NCI-H2029 (cell line): ENCODE data around the gene C9orf85.

Experiments
- DNase-seq: peaks from one replicate; lab custom pipeline; 2025; lab: John Stamatoyannopoulos, UW

C9orf85 gene

GRCh38 chr9:71904076-71904475, 7.4 kb upstream of the C9orf85 start:
- no peak for DNase-seq

- DNase-seq: no peak
Measured at GRCh38 chr9:71908825-71909224, 2.6 kb upstream of the C9orf85 start.

GRCh38 chr9:71909887-71910649, 1.4 kb upstream of the C9orf85 start:
- DNase-seq: peak; percentile 12

GRCh38 chr9:71910650-71911060, 784 bp upstream of the C9orf85 start:
- DNase-seq: no peak

- no peak for DNase-seq
Measured at GRCh38 chr9:71911908-71912335, 483 bp downstream of the C9orf85 start.

GRCh38 chr9:71915495-71915894, 4.1 kb downstream of the C9orf85 start:
- no peak for DNase-seq

GRCh38 chr9:71916834-71917534, 5.5 kb downstream of the C9orf85 start:
- DNase-seq: no peak

- DNase-seq: no peak
Measured at GRCh38 chr9:71918419-71918818, 7.0 kb downstream of the C9orf85 start.

- DNase-seq: no peak
Measured at GRCh38 chr9:71920456-71921189, 9.2 kb downstream of the C9orf85 start.

- DNase-seq: no peak
Measured at GRCh38 chr9:71921190-71921814, 9.9 kb downstream of the C9orf85 start.

- DNase-seq: no peak
Measured at GRCh38 chr9:71924576-71924975, 13.1 kb downstream of the C9orf85 start.

- no peak for DNase-seq
Measured at GRCh38 chr9:71925834-71926233, 14.4 kb downstream of the C9orf85 start.

GRCh38 chr9:71928376-71928775, 16.9 kb downstream of the C9orf85 start:
- DNase-seq: no peak

- DNase-seq: no peak
Measured at GRCh38 chr9:71928806-71929205, 17.4 kb downstream of the C9orf85 start.

- DNase-seq: no peak
Measured at GRCh38 chr9:71929223-71929622, 17.8 kb downstream of the C9orf85 start.

GRCh38 chr9:71929791-71930440, 18.5 kb downstream of the C9orf85 start:
- DNase-seq: no peak

- DNase-seq: no peak
Measured at GRCh38 chr9:71931166-71931565, 19.7 kb downstream of the C9orf85 start.

GRCh38 chr9:71936066-71936465, 24.6 kb downstream of the C9orf85 start:
- no peak for DNase-seq

GRCh38 chr9:71937070-71937625, 25.7 kb downstream of the C9orf85 start:
- no peak for DNase-seq

- DNase-seq: no peak
Measured at GRCh38 chr9:71937898-71938297, 26.5 kb downstream of the C9orf85 start.

- DNase-seq: no peak
Measured at GRCh38 chr9:71941060-71941568, 29.7 kb downstream of the C9orf85 start.
